HG03354 (cell line): Measurements from ENCODE around the gene NPAS3.

ENCODE experiments used
- ATAC-seq: cut with Tn5 transposase; IDR thresholded peaks from one replicate; pipeline ENCODE4 v1.9.1; 2021; ENCODE audit warnings: mild to moderate bottlenecking; ENCODE audit not compliant: unreplicated experiment, poor library complexity, severe bottlenecking

Gene NPAS3

GRCh38 chr14:33285902-33286700 is 347.4 kb downstream of the NPAS3 start:
- no peak for ATAC-seq

- ATAC-seq, result no peak
Observed at GRCh38 chr14:33287189-33287588, 348.5 kb downstream of the NPAS3 start.

GRCh38 chr14:33290641-33291040 is 352.0 kb downstream of the NPAS3 start:
- no peak for ATAC-seq

- ATAC-seq, result no peak
Observed at GRCh38 chr14:33291529-33292104, 352.9 kb downstream of the NPAS3 start.

DNA sequence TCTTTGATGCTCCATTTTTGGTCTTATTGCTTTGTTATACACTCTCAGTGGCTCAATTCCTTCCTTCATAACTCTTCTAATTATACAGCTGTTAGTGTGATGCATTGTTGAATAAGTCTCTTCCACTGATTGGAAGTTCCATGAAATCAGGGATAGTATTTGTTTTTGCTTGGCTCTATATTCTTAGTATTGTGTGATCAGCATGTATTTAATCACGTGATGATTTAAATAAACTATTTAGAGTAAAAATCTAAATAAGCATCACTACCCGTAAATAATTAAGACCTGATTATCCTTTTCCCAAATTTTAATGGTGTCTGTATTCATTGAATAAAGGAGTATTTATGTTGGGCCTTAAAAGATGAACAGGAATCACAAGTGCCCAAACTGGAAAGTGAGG is 355.7 kb downstream of the NPAS3 start:
- no peak for ATAC-seq

DNA sequence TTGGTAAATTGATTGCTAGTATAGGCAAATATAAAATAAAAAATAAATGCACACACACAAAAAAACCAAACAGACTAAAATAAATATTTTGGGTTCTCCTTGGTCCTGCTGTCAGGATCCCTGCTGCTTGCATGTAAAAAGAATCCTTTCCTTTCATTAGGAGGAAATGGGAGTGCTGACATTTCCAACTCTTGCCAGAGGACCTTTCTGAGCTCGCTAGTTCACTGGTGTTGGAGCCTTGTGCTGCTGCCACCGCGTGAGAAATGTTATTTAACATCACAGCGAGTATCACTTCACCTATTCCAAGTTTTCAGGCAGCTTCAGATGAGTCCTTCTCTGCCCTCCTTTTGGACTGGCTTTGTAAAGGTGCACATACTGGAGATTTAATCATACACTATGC is 358.9 kb downstream of the NPAS3 start:
- ATAC-seq, result no peak

DNA sequence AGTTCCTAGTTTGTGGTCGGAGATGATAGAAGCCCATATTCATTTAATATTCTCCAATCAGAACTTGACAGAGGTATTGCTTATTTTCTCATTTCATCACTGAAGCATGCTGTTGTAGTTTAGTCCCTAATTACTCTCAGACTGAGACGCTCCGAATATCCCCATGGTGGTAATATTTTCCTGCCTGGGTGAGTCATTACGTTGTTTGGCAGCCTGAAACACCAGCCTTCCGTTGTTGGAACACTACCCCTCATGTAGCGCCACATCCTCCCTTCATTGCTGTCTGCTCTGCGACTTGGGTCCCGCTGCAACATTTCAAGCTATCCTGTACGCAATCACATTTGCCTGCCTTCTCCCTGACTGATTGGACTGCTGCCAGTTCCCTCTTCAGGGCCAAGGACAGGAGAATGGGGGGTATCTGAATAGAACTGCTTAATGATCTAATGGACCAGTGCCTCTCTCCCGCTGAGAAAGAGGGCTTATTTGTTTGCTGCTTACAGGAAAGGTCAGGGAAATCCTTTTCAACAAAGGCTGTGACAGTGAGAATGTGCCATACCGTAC is 369.1 kb downstream of the NPAS3 start:
- ATAC-seq, result no peak

GRCh38 chr14:33309106-33309505 is 370.4 kb downstream of the NPAS3 start:
- no peak for ATAC-seq

DNA sequence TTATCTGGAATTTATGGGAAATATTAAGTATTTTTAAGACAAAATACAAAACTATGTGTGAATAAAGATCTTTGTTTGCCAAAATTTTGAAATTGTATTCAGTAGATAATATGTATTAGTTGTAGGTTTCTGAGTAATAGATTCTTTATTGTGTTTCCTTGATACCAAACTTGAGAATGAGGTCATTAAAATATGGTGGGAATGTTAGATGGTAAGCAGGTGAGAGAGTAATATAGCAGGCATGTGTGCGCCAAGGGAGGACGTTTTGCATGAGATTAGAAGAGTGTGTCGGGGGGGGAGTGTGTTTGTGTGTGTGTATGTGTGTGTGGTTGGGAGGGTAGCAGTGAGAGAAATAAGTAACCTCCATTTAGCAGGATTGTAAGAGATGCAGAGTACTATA is 376.5 kb downstream of the NPAS3 start:
- no peak for ATAC-seq

GRCh38 chr14:33315721-33316120 is 377.0 kb downstream of the NPAS3 start:
- ATAC-seq, result no peak

DNA sequence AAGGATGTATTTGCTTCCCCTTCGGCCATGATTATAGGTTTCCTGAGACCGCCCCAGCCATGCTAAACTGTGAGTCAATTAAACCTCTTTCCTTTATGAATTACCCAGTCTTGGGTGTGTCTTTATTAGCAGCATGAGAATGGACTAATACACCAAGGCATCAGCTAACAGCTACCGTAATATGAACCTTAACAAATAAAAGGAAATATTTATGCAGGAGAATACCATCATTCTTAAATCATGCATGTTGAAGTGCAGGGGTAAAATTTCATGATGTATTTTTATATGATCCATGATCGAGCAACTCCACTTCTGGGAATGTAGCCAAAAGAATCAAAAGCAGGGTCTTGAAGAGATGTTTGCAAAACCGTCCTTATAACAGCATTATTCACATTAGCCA is 379.0 kb downstream of the NPAS3 start:
- ATAC-seq, result no peak

DNA sequence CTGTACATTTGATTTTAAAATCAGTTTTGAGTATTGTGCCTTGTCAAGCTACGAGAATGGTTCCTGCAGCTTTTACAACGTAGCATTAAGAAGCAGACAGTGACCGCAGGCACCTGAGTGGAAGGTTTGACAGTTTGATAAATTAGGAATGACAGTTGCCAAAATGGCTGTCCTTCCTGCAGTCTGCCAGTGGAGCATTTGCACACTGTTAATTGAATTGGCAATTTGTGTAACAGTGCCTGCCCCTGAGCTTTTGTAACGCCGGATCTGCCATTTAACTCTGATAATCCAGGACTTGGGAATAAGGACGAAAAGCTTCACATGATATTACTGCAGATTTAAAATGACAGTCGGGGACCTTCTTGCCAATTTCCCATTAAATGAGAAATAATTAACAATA is 385.3 kb downstream of the NPAS3 start:
- ATAC-seq, result no peak

GRCh38 chr14:33331176-33331949 is 392.7 kb downstream of the NPAS3 start:
- ATAC-seq, result no peak

DNA sequence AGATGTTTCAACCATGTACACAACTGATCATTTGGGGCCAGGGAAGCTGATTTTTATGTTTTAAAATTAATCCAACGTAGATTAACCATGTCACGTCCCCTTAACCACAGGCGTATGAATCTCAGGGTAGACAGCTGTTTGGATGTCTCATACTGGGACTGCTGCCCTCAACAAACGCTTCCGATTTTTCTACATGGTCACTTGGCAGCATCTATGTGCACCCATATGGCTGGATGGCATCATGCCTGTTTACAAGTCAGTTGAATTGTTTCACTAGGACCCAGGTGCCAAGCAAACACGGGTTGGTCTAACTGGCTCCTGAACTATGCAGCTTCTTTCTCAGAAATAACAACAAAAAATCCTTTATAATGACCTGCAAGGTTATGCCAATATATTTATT is 393.8 kb downstream of the NPAS3 start:
- ATAC-seq, result no peak

DNA sequence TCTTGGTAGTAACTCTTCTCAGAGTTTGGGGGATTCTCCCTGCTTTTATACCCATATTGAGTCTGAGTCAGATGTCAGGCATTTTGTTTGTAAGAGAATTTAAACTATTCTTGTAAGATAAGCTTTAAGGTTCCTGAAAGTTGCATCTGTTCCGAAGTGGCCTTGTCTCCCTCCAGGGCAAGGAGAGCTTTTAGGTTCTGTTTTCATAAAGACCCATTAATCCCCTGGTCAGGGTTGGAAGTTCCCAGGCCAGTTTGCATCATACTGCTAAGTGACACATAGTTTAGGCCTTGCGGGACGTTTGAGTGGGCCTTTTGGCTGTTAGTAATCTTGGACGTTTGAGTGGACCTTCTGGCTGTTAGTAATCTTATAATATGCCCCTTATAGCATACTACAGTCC is 396.7 kb downstream of the NPAS3 start:
- no peak for ATAC-seq

- ATAC-seq, result no peak
Observed at GRCh38 chr14:33342299-33342974, 403.8 kb downstream of the NPAS3 start.

DNA sequence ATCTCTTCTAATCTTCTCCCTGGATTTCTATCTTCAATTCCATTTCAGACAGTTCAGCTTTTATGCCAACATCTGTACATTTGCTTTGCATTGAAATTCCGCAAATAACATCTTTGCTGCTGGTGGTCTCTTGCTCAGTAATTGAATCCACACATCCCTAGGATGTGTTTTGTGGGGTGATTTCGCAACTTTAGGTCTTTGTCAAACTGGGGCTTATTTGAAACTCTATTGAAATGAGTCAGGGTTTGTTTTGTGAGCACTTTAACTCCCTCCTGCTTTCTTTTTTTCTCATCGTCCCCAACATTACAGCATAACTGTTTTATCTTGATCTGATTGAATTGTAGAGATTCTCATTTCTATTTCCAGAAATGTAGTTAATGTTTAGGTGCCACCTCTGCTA is 404.3 kb downstream of the NPAS3 start:
- ATAC-seq, result no peak

GRCh38 chr14:33347796-33348195 is 409.1 kb downstream of the NPAS3 start:
- no peak for ATAC-seq

DNA sequence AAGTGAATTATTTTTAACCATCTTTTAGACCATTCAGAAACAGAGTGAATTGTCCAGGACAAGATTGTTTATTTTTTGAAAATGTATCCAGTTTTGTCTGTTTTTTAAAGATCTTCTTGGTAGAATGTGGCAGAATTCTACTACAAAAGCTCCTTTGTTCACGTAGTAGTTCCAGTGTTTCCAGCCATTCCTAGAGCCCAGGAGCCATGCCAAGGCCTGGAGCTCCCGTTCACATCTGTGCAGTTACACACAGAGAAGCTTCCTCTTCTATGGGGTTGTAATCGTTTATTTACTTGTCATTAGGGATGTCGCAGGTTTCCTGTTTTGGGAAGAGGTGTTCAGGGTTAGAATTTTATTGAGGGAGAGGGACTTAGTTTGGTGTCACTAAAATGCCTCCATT is 409.8 kb downstream of the NPAS3 start:
- no peak for ATAC-seq

DNA sequence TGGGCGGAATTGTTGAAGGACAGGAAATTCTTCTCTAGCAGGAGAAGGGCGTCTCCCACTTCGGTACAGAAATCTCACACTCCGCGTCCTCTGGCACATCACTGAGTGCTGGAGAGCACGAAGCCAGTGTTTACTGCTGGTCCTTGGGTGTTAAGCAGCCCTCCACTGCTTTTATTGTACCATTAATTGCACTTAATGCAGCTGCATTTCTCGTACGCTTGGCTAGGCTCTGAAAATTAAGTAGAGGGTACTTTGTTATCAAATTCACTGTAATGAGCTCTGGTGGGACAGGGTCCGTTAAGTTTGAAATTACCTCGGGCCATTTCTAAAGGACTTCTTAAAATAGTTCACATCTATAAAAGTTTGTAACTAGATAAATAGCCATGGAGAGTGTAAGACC is 411.2 kb downstream of the NPAS3 start:
- no peak for ATAC-seq
